SKM-1 (cell line): Measurements from ENCODE around the gene EPB41L5.

Experiments used
- DNase-seq: peaks from one replicate; lab custom pipeline; 2025; ENCODE audit not compliant: unreplicated experiment; lab: John Stamatoyannopoulos, UW

The EPB41L5 gene

GRCh38 chr2:120224256-120224655 is 211.4 kb downstream of the EPB41L5 start:
- DNase-seq, result no peak

DNA sequence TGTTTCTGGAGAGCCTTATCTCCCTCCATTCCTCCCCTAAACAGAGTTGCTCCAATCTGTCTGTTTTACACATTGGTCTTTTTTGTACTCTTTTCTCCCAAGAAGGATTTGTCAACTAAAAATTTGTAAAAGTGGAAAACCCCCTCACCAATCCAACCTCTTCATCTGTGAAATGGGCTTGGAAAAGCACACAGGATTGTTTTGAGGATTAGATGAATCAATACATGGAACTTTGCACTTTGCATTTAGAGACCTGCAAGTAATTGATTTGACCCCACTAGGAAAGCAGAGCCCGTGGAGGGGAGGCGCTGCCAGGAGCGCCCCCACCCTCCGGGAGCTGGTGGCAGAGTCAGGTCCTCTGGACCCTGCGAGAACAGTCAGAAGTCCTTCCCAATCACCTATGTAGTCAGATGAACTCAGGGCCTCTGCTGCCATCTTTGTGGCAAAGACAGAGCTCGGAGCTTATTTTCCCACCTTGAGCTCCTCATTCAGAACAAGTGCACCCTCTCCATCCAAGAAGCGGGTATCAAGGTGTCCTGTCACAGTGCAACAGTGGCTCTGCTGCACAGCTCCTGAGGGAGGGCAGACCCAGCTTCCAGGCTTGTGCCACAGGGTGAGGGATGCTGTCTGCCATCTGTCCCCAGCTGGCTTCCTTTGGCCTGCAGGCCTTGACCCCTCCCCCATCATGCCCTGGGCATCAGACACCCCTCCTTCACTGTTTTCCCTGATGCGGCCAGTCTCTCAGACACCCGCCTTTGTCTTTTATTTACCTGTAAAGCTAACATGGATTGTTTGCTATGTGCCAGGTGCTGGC is 212.1 kb downstream of the EPB41L5 start:
- DNase-seq, result no peak

- no peak for DNase-seq
Measured at GRCh38 chr2:120225549-120226065, 212.7 kb downstream of the EPB41L5 start.

DNA sequence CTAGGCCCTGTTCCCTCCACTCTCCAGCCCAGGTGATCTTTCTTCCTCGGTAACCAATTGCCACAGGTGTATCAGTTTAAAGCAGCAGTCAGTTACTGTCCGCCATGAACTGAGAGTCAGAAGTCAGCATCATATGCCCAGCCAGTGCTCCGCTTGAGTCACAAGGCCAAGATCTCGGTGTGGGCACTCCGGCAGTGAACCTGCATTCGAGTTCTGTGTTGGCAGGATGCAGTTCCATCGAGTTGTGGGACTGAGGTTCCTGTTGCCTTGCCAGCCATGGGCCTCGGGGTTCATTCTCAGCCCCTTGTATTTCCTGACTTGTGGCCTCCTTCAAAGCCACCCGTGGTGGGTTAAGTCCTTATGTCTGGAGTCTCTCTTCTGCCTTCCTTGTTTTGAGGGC is 213.4 kb downstream of the EPB41L5 start:
- DNase-seq, result no peak

- DNase-seq, result no peak
Measured at GRCh38 chr2:120227111-120227991, 214.5 kb downstream of the EPB41L5 start.

- no peak for DNase-seq
Measured at GRCh38 chr2:120228503-120228902, 215.6 kb downstream of the EPB41L5 start.
